Hematopoietic multipotent progenitor cell treated with erythropoietin and hydrocortisone succinate and interleukin-3 and kit ligand, for 8 days (in vitro differentiated cells): Measurements from ENCODE around the gene BDNF.

ENCODE experiments used
- DNase-seq: peaks from one replicate; pipeline ENCODE4 v3.0.0-alpha.2; 2015

Gene BDNF

GRCh38 chr11:27705873-27706820, 5.9 kb upstream of the BDNF start:
- DNase-seq = peak; percentile 18

- DNase-seq = no peak
Observed at GRCh38 chr11:27703481-27703880, 3.2 kb upstream of the BDNF start.

GRCh38 chr11:27702811-27703210, 2.6 kb upstream of the BDNF start:
- no peak for DNase-seq

GRCh38 chr11:27701355-27702105, 1.3 kb upstream of the BDNF start:
- DNase-seq = no peak

- DNase-seq = no peak
Observed at GRCh38 chr11:27699926-27700350, 317 bp downstream of the BDNF start.

- no peak for DNase-seq
Observed at GRCh38 chr11:27699242-27699925, 871 bp downstream of the BDNF start.

- DNase-seq = peak; percentile 62
Observed at GRCh38 chr11:27698872-27699241, 1.4 kb downstream of the BDNF start.

- DNase-seq = no peak
Observed at GRCh38 chr11:27697679-27698275, 2.5 kb downstream of the BDNF start.

GRCh38 chr11:27696961-27697360, 3.3 kb downstream of the BDNF start:
- no peak for DNase-seq

GRCh38 chr11:27696115-27696514, 4.1 kb downstream of the BDNF start:
- DNase-seq = no peak

GRCh38 chr11:27694992-27695391, 5.3 kb downstream of the BDNF start:
- peak; percentile 9 for DNase-seq

- DNase-seq = no peak
Observed at GRCh38 chr11:27693398-27693797, 6.9 kb downstream of the BDNF start.

GRCh38 chr11:27692781-27693180, 7.5 kb downstream of the BDNF start:
- no peak for DNase-seq

GRCh38 chr11:27688076-27688475, 12.2 kb downstream of the BDNF start:
- DNase-seq = no peak

- no peak for DNase-seq
Observed at GRCh38 chr11:27681664-27682063, 18.6 kb downstream of the BDNF start.

- no peak for DNase-seq
Observed at GRCh38 chr11:27679136-27680015, 20.9 kb downstream of the BDNF start.

GRCh38 chr11:27678242-27678641, 22.0 kb downstream of the BDNF start:
- no peak for DNase-seq

- DNase-seq = no peak
Observed at GRCh38 chr11:27677108-27677507, 23.1 kb downstream of the BDNF start.

GRCh38 chr11:27673979-27674663, 26.1 kb downstream of the BDNF start:
- DNase-seq = no peak

GRCh38 chr11:27672836-27673464, 27.3 kb downstream of the BDNF start:
- no peak for DNase-seq
